HG02870 (cell line): ENCODE results near the gene GRB2.
"Not testable (repeated sequence)": the region's sequence is repeated elsewhere in the genome, so short reads cannot be mapped to it uniquely, and the experiment has no call there.

Experiments used
- ATAC-seq: cut with Tn5 transposase; IDR thresholded peaks from one replicate; pipeline ENCODE4 v1.9.1; 2021; ENCODE audit warnings: mild to moderate bottlenecking, moderate library complexity; ENCODE audit not compliant: unreplicated experiment

The GRB2 gene

DNA sequence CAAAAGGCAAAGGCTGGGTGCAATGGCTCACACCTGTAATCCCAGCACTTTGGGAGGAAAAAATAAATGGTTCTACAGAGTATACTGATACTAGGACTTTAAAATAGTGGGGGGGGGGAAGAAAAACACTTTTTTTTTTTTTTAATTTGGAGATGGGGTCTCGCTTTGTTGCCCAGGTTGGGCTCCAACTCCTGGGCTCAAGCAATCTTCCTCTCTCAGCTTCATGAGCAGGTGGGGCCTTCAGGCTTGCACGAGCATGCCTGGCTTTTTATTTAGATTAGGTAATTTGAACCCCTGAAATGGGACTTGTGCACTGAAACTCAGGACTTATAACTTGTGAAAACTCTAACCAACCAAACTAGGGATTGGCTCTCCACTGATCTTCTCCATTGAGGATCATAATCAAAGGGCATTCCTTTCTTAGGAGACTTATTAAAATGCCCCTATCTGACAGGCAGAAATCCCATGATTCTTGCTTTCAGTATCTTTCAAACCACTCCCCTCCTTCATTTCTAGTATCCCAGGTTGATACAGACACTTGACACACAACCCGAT is 16.9 kb downstream of the GRB2 start:
- no peak for ATAC-seq

- ATAC-seq, result no peak
Measured at GRCh38 chr17:75387771-75388170, 17.7 kb downstream of the GRB2 start.

DNA sequence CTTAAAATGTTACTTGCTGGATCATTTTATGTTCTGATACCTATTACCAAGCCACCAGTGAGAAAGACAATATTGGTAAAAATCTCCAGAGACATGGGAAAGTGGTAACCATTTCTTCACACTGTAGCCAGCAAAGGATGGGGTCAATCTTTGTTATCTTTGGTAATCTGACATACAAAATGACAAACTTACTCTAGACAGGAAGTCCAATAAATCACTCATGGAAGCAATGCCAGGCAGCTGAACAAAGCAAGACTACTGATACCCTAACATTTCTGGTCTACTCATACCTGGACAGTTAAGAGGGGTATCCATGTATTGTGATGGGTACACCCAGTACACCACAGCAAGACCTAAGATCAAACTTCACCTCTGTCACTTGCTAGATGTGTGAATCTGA is 19.0 kb downstream of the GRB2 start:
- ATAC-seq, result no peak

DNA sequence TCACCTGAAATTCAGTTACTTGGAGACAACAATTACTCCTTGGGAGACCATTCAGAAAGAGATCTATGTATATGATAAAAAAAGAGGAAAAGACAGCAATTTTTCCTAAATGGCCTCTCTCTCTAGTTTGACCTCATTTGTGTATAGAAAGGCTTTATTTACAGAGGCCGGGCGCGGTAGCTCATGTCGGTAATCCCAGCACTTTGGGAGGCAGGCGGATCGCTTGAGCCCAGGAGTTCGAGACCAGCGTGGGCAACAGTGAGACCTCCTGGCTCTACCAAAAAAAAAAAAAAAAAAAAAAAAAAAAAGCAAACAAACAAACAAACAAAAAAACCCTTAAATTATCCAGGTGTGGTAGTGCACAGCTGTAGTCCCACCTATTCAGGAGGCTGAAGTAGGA is 20.7 kb downstream of the GRB2 start:
- no peak for ATAC-seq

DNA sequence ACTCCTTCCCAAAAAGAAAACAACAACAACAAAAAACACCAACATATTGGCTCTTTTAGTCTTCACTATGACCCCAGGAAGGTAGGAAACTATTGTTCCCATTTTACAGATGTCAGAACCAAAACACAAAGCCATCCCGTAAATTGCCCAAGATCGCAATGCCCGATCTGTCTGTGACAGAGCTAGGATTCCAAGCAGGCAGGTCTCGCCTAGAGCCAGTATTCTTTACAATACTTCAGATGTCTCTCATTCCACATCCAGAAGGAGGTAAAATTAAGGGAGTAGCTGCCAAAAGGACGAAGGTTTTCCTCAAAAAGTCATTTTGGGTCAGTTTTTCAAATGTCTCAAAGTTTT is 21.7 kb downstream of the GRB2 start:
- ATAC-seq, result no peak

GRCh38 chr17:75380750-75381149 is 24.7 kb downstream of the GRB2 start:
- ATAC-seq, result no peak

- no peak for ATAC-seq
Measured at GRCh38 chr17:75380315-75380714, 25.2 kb downstream of the GRB2 start.

- ATAC-seq, result not testable (repeated sequence)
Measured at GRCh38 chr17:75379426-75379825, 26.1 kb downstream of the GRB2 start.

- ATAC-seq, result no peak
Measured at GRCh38 chr17:75373280-75373679, 32.2 kb downstream of the GRB2 start.

DNA sequence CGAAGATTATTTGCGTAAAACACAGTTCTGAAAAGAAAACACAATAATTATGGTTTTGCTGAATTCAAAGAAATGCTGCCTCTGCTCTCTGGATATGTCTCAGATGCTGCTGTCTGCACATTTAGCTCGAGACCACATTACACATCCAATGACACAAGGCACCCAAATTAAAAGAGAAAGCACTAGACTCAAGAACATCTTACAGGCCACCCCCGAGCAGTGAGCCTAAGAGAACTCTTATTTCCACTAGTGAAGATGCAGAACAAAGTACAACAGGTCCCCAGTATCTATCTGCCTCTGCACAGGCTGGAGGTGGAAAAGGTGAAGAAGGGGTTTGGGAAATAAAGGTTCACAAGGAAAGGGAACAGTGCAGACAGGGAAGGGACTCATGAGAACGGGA is 33.5 kb downstream of the GRB2 start:
- no peak for ATAC-seq

GRCh38 chr17:75371339-75371738 is 34.1 kb downstream of the GRB2 start:
- ATAC-seq, result no peak

- ATAC-seq, result no peak
Measured at GRCh38 chr17:75370286-75370915, 35.1 kb downstream of the GRB2 start.

DNA sequence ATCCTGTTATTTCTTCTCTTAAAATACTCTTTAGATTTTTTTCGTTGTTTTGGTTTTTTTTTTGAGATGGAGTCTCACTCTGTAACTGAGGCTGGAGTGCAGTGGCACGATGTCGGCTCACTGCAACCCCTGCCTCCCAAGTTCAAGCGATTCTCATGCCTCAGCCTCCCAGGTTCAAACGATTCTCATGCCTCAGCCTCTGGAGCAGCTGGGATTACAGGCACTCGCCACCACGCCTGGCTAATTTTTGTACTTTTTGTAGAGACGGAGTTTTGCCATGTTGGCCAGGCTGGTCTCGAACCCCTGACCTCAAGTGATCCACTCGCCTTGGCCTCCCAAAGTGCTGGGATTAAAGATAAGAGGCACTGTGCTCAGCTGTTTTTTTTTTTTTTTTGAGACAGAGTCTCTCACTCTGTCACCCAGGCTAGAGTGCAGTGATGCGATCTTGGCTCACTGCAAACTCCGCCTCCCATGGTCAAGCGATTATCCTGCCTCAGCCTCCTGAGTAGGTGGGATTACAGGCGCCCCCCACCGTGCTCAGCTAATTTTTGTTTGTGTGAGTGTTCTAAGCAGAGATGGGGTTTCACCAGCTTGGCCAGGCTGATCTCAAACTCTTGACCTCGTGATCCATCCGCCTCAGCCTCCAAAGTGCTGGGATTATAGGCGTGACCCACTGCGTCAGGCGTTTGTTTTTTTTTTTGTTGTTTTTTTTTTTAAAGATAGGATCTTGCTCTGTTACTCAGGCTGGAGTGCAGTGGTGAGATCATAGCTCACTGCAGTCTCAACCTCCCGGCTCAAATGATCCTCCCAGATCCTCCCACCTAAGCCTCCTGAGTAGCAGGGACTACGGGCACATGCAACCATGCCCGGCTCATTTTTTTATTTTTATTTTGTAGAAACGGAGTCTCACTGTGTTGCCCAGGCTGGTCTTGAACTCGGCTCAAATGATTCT is 37.4 kb downstream of the GRB2 start:
- not testable (repeated sequence) for ATAC-seq

- no peak for ATAC-seq
Measured at GRCh38 chr17:75367312-75367711, 38.2 kb downstream of the GRB2 start.

- ATAC-seq, result no peak
Measured at GRCh38 chr17:75366432-75366831, 39.0 kb downstream of the GRB2 start.

GRCh38 chr17:75365931-75366275 is 39.6 kb downstream of the GRB2 start:
- ATAC-seq, result no peak

- no peak for ATAC-seq
Measured at GRCh38 chr17:75365009-75365930, 40.2 kb downstream of the GRB2 start.

GRCh38 chr17:75364078-75364477 is 41.4 kb downstream of the GRB2 start:
- ATAC-seq, result no peak

DNA sequence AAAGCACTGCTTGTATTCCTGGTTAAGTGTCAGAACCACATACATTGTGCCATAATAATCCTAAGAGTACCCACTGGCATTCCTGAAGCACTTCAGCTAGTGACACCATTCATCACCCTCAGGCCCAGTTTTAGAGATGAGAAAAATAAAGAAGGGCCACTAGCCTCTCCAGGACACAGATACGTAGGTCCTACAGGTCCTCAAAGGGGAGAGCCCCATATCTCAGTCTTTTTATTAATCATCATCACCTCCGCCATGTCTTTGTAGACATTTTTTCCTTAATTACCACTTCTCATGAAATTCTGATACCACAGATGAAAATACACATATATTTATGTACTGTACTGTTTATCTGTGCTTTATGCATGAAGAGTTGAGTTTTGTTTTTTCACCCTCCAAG is 43.5 kb downstream of the GRB2 start:
- ATAC-seq, result no peak

GRCh38 chr17:75361344-75361743 is 44.1 kb downstream of the GRB2 start:
- ATAC-seq, result no peak

- no peak for ATAC-seq
Measured at GRCh38 chr17:75356260-75356937, 49.1 kb downstream of the GRB2 start.
